Stimulated activated CD8-positive, alpha-beta memory T cell treated with anti-CD3 and anti-CD28 coated beads, Interleukin-2, amount 100 ng/mL, for 48 hours (primary cell): ENCODE measurements around the gene CELSR2.
"Not testable (repeated sequence)": the region's sequence is repeated elsewhere in the genome, so short reads cannot be mapped to it uniquely, and the experiment has no call there.

ENCODE experiments used
- DNase-seq, 2 donors: peaks; one replicate each; pipeline ENCODE4 v3.0.0-alpha.2; 2020; ENCODE audit warnings: low read depth in 2 of 2

Gene CELSR2

GRCh38 chr1:109277434-109278204, 28.3 kb downstream of the CELSR2 start:
- DNase-seq, result peak; percentile 52 to 62

- DNase-seq, result no peak
Observed at GRCh38 chr1:109279615-109280278, 30.4 kb downstream of the CELSR2 start.

DNA sequence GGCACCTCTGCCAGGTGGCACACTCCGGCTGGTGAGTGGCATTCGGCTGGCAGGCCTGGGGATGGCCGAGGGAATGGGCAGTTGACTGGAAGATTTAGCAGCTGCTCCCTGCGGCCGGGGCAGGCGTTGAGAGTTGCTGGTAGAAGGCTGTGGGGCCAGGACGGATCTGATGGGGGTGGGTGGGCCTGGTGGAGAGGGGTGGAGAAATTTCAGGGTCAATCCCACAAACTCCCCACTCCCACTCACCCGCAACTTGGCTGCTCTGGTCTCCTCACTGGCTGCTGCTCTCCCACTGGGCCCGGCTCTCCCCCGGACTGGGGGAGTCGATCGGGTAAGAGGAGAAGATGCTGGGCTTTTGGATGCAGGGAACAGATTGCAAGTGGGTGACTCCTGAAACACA, 31.5 kb downstream of the CELSR2 start:
- no peak for DNase-seq

DNA sequence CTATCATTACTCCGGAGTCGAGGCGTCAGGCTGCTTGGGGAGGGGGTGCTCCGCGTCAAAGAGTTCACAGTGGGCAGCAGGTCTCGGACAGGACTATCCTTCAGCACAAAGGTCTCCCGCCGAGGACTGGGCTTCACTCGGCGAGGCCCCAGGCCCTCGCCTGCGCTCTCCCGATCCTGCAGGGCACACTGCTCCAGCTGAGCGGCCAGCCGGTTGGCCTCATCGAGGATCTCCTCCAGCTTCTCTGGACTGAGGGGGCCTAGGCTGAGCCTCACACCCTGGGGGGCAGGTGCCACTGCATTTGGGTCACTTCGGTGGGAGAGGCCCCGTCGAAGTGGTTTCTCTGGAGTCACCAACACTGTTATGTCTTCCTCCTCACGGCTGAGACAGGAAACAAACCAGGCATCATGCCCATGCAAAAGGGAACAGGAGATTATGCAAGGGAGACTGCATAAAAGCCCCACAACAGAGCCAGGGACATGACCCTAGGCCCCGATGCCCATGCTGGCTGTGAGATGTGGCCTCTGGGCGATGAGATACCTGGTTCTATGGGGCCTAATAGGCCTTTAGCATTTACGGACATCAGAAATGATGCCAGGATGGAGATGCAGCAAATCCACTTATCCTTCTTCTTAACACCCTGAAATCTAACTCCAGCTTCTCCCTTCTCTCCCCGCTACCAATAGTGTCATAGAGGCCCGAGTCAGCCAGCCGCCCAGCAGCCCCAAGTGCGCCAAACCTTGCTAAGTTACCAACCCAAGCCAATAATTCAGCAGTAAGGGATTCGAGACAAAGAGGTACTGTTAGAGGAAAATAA, 32.5 kb downstream of the CELSR2 start:
- no peak for DNase-seq

DNA sequence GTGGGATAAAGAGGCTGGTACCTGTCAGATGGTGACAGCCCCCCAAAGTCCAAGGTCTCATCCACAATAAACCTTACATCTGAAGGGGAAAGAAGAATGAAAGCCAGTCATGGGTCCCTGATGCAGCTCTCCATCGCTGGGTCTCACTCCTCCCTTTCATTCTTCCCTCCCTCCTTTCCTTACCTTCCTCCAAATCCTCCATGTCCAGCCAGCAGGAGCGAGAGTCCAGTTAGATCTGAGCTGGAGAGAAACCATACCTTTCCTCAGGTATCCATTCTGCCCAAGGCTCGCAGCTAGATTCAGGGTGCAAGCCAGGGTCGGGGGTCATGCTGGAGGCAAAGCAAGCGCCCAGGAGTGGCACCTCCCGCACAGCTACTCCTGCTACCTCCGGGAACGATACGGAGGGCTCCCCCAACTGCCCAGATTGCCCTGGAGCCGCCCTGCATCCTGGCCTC, 33.2 kb downstream of the CELSR2 start:
- DNase-seq, result no peak

GRCh38 chr1:109282952-109283747, 33.8 kb downstream of the CELSR2 start, which contains the start of gene PSRC1:
Gene PSRC1 (minus strand): TSS chr1:109283145.
- DNase-seq, result peak; percentile 85

DNA sequence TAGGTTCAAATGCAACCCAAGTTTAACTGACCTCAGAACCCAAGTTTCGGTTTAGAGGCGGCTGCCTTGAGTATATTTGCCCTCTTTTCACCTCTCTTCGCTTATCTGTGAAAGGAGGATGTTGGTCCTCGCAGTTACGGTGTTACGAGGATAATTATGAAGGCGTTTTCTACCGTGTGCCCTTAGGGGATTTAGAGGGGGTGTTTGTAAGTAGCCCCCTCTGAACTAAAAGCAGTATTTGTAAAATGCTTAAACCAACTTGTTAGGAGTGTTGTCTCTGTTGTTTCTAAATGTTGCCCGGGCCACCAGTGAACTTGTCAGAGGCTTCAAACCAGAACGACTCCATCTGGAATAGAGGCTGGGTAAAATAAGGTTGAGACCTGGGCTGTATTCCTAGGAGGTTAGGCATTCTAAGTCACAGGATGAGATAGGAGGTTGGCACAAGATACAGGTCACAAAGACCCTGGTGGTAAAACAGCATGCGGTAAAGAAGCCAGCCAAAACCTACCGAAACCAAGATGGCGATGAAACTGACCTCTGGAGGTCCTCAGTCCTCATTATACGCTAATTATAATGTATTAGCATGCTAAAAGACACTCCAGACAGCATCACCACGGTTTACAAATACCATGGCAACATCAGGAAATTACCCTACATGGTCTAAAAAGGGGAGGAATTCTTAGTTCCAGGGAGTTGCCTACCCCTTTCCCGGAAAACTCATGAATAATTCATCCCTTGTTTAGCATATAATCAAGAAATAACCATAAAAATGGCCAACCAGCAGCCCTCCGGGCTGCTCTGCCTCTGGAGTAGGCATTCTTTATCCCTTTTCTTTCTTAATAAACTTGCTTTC, 34.6 kb downstream of the CELSR2 start:
- no peak for DNase-seq

- not testable (repeated sequence) for DNase-seq
Observed at GRCh38 chr1:109286762-109287161, 37.4 kb downstream of the CELSR2 start.

GRCh38 chr1:109290137-109290536, 40.8 kb downstream of the CELSR2 start:
- DNase-seq, result no peak

DNA sequence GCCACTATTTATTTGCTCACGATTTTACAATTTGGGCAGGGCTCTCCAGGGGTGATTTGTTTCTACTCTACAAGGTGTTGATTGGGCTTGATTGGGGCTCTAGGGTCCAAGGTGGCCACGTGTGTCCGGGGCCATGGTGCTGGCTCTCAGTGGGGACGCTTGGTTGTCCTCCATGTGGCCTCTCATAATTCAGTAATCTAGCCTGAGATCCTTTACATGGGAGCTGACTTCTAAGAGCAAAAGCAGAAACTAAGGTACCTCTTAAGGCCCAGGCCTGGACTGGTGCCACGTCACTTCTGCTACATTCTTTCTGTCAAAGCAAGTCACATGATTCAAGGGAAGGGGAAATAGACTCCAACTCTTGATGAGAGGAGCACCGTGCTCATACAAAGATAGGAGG, 41.7 kb downstream of the CELSR2 start:
- no peak for DNase-seq

- DNase-seq, result no peak
Observed at GRCh38 chr1:109292364-109292763, 43.0 kb downstream of the CELSR2 start.

DNA sequence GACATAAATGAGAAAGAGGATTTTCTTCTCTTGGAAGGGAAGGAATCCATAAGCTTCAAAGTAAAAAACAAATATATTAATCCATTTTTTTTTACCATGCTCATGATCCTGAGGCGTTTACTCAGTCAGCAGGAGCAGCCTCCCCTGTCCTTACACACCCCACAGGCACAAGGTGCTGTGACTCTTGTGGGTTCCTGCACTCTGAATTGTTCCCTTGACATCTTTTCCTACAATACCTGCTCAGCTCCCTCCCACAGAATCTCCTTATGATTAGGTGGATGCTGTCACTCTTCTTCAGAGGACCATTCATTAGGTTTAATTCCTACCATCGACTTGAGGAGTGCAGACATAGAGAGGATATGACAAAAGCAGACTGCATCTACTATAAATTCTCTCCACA, 43.7 kb downstream of the CELSR2 start:
- DNase-seq, result no peak

- no peak for DNase-seq
Observed at GRCh38 chr1:109294481-109294880, 45.1 kb downstream of the CELSR2 start.

GRCh38 chr1:109295712-109296415, 46.5 kb downstream of the CELSR2 start:
- DNase-seq, result no peak

- DNase-seq, result no peak
Observed at GRCh38 chr1:109296782-109297181, 47.4 kb downstream of the CELSR2 start.

DNA sequence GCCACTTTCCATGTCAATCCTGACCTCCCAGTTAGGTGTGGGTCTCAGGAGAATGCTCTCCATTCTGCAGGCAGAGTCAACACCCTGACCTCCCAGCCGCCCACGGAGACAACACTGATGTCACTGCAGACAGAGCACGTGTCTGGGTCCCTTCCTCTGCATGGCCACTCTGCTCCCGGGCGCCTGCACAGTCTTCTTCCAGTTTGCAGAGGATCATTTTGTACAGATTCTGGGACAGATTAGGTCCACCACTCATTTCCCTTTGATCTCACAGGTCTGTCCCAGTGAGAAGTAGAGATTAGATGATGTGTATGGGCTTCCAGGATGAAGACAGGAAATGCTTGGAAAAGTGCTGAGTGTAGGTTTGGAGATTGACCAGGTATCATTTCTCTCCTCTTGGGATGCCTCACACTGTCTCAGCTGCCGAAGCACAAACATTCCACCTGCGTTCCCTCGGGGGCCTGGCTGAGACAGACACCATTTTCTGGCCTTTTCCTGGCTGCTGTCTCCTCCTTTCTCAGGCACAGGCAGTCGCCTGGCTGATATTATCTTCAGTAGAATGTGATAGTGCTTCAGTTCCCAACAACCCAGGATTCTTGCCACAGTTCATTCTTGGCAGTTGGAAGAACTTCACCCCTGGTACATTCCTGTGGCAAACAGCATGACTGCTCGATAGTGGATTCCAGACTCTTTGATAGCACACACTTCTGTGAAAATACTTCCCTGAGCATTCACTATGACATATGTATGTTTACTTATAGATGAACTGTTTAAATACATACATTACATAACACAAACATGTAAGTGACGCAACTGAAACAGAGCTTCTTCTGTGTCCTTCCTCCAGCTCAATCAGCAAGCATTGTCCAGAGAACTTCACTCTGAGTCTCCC, 49.6 kb downstream of the CELSR2 start:
- DNase-seq, result no peak

DNA sequence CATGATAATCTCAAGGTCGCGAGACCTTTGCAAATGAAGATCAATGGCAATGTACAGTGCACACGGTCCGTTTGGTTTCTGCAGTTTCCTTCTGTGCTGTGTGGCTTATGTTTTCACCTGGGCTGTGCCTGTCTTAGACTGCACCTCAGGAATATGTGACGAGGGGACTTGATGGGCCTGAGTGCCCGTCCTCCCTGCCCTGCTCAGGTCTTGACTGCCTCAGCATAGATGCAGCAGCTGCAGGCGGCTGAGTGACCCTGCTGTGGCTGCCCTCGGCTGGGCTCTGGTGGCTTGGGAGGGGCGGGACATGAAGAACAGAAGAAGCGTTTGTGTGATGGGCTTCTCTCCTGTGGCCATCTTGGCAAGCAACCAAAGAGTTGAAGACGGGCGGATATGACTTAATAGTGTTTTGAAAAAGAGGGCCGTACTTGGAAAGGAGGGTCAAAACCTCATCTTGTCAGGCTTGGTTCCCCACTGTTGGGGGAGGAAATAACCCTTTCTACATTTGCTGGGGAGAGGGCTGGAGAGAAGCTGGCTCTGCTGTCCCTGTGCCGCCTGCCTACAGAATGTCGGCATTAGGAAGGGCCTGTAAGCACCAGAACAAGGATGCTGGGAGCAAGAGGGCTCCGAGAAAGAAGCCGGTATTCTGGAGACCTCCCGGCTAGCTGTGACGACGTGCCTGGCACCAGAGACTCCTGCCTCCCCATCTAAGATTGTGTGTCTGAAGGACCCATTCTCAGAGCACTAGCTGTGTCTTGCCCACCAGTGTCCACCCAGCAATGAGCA, 50.4 kb downstream of the CELSR2 start:
- DNase-seq, result no peak

DNA sequence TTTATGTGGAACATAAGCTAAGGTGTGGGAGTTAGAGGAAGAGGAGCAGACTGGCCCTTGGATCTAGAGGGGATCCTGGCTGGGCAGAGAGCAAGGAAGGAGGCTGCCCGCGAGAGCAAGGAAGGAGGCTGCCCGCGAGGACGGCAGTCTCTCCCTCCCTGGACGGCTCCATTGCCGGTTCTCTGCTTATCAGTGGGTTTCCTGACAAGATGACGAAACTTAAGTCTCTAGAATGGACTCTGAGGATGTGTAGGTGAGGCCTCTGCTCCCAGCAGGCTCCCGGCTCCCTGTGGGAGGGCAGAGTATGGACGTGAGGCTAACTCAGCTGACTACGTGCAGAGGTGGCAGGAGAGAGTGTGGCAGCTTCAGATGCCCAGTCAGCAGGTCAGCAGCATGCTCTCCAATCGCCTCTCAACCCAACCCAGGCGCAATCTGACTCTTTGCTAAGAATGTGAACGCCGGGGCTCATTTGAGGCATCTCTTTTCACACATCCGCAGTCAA, 51.4 kb downstream of the CELSR2 start:
- DNase-seq, result no peak
